Measurements from ENCODE around the gene SOWAHA.

- no peak for TF ChIP-seq CTCF (IDR thresholded peaks at IDR 0.05)
- no peak for TF ChIP-seq POLR2A (IDR thresholded peaks at IDR 0.05)
- no peak for TF ChIP-seq POLR2AphosphoS5 (IDR thresholded peaks at IDR 0.05)
These were observed 35.0 kb upstream of the SOWAHA start for GRCh38 chr5:132778129-132778528.
